Femur (tissue), 1 donor: ENCODE results near the gene LRCH2.

ENCODE experiments used
- DNase-seq: peaks from one replicate; pipeline ENCODE4 v3.0.0-alpha.2; 2017

The LRCH2 gene

DNA sequence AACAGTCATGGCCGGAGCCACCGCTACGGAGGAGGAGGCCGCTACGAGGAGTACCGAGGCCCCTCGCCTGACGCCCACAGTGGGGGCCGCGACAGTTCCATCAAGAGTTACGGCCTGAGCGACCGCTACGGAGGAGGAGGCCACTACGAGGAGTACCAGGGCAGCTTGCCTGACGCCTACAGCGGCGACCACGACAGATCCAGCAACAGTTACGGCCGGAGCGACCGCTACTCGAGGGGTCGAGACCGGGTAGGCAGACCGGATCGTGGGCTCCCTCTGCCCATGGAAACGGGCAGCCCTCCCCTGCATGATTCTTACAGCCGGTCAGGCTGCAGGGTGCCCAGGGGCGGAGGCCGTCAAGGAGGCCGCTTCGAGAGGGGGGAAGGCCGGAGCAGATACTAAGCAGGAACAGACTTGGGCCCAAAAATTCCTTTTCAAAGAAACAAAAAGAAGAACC is 41.6 kb downstream of the LRCH2 start:
- DNase-seq: no peak

DNA sequence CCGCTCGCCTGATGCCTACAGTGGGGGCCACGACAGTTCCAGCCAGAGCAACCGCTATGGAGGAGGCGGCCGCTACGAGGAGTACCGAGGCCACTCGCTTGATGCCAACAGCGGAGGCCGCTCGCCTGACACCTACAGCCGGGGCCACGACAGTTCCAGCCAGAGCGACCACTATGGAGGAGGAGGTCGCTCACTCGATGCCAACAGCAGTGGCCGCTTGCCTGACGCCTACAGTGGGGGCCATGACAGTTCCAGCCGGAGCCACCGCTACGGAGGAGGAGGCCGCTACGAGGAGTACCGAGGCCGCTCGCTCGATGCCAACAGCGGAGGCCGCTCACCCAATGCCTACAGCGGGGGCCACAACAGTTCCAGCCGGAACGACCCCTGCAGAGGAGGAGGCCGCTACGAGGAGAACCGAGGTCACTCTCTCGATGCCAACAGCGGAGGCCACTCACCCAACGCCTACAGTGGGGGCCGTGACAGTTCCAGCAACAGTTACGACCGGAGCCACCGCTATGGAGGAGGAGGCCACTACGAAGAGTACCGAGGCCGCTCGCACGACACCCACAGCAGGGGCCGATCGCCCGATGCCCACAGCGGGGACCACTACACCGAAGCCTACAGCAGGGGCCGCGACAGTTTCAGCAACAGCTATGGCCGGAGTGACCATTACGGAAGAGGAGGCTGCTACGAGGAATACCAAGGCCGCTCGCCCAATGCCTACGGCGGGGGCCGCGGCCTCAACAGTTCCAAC is 42.2 kb downstream of the LRCH2 start:
- no peak for DNase-seq

- DNase-seq: no peak
Measured at GRCh38 chrX:115190636-115191489, 43.0 kb downstream of the LRCH2 start.

- no peak for DNase-seq
Measured at GRCh38 chrX:115189646-115190635, 44.0 kb downstream of the LRCH2 start.

DNA sequence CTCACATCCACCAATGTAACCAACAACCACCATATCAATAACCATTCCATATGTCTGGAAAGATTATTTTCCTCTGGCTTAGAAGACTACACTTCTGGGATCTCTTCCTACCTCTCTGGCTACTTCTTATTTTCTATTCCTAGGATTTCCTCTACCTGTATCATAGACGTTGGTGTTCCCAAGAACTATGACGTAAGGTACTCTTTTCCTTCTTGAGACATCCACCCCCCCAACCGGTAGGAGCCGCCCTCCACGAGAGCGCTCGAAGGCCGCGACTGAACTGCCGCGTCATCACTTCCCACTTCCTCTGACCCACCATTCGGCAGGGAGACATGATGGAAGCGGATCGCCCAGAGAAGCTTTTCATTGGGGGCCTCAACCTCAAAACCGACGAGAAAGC is 44.8 kb downstream of the LRCH2 start, which contains the start of gene RBMXL3:
TSS of gene RBMXL3 (plus strand) at position 301 of the 400 bp plus-strand sequence. CDS start at position 333, 32 bp downstream.
- DNase-seq: no peak

DNA sequence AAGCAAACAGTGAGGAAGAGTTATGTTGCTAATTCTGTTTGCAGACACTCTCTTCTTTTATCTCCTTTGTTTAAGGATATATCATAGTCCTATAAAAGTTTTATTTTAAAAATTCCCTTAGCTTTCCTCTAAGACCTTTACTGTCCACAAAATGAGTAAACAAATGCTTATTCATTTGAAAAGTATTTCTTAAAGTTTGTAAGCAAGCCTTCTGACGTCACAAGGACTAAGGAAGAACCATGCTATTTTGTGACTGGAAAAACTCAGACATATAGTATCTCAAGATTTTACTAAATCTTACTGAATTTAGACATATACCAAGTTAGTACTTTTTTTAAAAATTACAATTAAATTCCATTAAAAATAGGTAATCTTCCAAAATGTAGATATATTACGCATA is 49.9 kb downstream of the LRCH2 start:
- DNase-seq: no peak

GRCh38 chrX:115178473-115178872 is 55.4 kb downstream of the LRCH2 start:
- no peak for DNase-seq

DNA sequence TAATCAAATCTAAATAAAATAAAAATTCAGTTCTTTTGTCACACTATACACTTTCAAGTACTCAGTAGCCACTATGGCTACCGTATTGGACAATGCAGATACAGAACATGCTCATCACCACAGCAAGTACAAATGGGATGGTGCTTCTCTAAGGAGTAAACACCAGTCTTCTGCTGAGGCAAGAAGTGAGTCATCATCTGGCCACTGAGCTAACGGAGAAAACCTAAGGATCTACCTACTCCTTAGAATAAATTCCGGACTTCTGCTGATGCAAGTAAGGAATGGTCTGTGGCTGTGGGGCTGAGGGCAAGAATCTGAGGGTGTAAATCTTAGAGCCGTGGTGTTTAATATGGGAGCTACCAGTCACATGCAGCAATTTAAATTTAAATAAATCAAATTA is 56.0 kb downstream of the LRCH2 start:
- DNase-seq: no peak

- no peak for DNase-seq
Measured at GRCh38 chrX:115174548-115174947, 59.3 kb downstream of the LRCH2 start.

- no peak for DNase-seq
Measured at GRCh38 chrX:115173181-115173580, 60.7 kb downstream of the LRCH2 start.

- no peak for DNase-seq
Measured at GRCh38 chrX:115147220-115147619, 86.7 kb downstream of the LRCH2 start.

DNA sequence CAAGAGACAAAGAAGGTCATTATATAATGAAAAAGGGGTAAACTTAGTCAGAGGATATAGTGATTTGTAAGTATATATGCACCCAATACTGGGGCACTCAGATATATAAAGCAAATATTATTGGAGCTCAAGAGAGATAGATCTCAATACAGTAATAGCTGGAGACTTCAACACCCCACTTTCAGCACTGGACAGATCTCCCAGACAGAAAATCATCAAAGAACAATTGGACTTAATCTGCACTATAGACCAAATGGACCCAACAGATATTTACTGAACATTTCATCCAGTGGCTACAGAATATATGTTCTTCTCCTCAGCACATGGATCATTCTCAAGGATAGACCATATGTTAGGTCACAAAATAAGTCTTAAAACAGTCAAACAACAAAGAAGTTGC is 91.8 kb downstream of the LRCH2 start:
- DNase-seq: no peak

DNA sequence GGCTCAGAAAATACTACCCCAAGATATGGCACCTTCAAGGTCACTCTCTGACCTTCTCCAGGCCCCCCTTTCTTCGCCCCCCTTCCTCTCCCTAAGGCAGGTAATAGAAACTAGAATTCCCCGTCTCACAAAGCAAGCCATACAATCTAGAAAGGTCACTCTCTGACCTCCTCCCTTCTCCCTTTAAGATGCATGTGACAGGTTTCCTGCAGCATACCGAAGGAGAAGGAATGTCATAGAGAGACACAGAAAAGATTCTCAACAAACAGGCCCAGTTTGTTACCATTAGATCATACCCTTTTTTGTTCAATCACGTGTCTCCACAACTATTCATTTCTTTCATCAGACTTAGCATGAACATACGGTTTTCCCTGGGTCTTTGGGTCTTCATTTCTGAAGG is 95.9 kb downstream of the LRCH2 start:
- DNase-seq: no peak

DNA sequence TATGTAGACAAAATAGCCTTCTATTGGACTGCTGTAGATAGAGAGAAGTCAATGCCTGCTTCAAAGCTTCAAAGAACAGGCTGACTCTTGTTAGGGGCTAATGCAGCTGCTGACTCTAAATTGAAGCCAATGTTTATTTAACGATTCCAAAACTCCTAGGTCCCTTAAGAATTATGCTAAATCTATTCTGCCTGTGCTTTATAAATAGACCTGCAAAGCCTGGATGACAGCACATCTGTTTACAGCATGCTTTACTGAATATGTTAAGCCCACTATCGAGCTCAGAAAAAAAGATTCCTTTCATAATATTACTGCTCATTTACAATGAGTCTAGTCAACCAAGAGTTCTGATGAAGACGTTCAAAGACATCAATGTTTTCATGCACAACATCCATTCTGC is 99.5 kb downstream of the LRCH2 start:
- no peak for DNase-seq

DNA sequence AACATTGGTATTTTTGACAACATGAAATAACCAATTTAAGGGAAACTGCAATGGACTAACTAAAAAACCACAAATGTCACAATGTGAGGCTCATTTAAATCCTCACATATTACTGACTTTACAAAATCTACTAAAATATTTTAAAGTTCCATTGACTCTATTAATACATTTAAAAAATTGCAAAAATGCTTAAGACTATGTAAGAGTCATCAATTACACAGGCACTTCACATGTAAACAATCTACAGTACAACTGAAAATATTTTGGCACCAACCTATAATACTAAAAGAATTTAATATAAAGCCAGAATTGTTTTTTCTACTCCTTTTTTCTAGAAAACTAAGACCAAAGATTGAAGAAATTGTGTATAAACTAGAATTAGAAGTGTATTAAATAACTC is 121.5 kb downstream of the LRCH2 start:
- DNase-seq: no peak

DNA sequence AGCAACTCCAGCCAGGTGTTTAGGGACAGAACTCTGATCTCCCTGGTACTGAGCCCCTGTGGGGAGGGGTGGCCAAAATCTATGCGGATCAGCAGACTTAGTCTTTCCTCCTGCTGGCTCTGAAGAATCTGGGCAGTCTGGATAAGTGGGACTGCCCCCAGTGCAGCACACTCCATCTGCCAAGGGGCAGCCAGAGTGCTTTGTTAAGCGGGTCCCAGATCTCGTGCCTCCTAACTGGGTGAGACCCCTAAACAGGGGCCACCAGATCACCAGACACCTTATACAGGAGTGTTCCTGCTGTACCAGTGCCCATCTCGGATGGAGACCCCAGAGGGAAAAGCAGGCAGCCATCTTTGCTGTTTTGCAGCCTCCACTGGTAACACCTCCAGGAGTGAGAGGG is 135.0 kb downstream of the LRCH2 start:
- no peak for DNase-seq

- no peak for DNase-seq
Measured at GRCh38 chrX:115093191-115093590, 140.7 kb downstream of the LRCH2 start.

- no peak for DNase-seq
Measured at GRCh38 chrX:115089419-115089818, 144.5 kb downstream of the LRCH2 start.

DNA sequence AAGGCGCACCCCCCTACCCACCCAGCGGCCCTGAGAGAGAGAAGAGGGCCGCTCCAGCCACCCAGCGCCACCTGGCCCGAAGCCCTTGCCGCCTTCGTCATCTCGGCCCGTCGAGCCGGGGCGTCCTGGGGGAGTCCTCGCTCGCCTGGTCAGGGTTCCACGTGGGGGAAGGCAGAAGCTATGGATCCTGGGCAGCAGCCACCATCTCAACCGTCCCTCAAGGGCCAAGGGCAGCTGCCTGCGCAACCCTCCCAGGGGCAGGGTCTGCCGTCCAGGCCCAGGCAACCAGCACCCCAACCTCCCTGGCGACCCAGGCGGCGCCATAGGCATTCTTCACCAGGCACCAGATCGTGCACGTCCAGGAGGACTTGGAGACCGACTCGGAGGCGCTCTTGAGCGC is 165.0 kb downstream of the LRCH2 start:
- peak; percentile 14 for DNase-seq

DNA sequence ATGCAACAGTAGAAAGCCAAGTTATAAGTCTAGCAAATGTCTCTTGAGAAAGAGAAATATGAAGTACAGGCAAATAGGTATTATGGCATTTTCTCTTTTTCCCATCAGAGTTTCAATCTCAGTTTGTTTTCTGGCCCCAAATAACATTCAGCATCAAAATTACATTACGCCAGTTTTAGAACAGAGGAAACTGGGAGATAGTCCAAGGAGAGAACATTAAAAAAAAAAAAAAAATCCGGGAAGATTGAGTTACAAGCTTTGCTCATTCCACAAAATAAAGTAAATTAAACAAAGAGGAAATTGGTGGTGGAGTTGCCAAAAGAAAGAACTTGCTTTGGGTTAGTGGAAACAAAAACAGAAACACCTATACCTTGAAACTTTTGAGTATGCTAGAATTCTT is 166.1 kb downstream of the LRCH2 start:
- no peak for DNase-seq

DNA sequence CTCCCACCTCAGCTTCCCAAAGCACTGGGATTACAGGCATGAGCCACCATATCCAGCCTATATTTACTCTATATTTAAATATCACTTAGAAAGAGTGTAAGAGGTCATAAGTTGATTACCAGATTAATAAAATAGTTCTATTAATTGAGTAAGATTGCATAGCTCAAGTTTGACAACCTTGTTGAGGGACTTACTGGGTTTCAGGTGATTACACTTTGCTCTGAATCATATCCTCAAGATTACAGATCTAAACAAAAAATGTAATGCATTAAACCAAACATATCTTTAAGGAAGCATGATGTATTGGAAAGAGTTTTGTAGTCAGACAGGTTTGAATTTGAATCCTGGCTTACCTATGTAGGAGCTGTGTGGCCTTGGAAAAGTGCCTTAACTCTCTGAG is 168.6 kb downstream of the LRCH2 start:
- DNase-seq: no peak
